Fibroblast of gingiva (primary cell): Measurements from ENCODE around the gene CMYA5.

Experiments
- DNase-seq: peaks from one replicate; pipeline ENCODE4 v3.0.0-alpha.2; 2011; ENCODE audit warnings: low read depth

Gene CMYA5

GRCh38 chr5:79793722-79794121 is 104.1 kb downstream of the CMYA5 start:
- DNase-seq, result no peak

DNA sequence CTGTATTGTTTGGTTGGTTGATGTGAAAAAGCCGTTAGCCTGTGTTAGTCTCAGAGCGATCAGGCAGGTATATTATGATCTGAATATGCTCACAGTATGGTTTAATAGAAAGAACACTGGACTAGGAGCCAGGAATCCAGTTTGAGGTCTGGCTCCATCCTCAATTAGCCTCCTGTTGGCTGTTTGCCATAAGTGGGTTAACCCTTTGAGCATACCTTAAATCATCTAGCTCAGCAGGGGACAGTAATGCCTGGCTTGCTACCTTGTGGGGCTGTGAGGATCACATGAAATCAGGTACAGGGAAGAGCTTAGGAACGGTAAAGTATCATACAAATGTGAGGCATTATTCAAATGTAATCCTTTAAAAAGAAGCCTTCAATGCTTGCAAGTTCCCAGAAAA is 104.7 kb downstream of the CMYA5 start:
- DNase-seq, result no peak

DNA sequence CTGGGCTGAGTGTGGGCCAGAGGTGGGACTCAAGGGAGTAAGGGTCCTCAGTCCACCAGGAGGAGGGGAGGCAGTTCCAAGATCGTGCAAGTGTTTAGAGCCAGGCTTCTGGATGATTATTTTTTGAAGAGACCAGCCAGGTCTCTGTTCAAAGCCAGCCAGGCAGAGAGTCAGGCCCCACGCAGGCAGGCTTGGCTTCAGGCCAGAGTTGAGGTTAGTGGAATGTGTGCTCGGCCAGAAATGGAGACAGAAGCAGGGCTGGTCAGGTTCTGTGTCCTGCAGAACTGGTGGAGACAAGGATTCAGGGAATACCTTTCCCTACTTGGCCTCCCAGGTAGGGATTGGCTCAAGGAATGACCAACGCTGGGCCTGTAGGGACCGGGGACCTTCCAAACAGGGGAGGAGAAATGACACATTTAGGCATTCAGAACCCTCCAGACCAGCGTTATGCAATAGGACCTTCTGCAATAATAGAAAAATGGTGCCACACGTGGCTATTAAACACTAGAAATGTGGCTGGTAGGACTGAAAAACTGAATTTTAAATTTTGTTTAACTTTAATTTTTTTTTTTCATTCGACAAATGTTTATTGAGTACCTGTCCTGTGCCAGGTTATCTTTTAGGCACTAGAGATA is 106.2 kb downstream of the CMYA5 start:
- DNase-seq, result no peak

GRCh38 chr5:79798893-79799590 is 109.4 kb downstream of the CMYA5 start:
- DNase-seq, result no peak

DNA sequence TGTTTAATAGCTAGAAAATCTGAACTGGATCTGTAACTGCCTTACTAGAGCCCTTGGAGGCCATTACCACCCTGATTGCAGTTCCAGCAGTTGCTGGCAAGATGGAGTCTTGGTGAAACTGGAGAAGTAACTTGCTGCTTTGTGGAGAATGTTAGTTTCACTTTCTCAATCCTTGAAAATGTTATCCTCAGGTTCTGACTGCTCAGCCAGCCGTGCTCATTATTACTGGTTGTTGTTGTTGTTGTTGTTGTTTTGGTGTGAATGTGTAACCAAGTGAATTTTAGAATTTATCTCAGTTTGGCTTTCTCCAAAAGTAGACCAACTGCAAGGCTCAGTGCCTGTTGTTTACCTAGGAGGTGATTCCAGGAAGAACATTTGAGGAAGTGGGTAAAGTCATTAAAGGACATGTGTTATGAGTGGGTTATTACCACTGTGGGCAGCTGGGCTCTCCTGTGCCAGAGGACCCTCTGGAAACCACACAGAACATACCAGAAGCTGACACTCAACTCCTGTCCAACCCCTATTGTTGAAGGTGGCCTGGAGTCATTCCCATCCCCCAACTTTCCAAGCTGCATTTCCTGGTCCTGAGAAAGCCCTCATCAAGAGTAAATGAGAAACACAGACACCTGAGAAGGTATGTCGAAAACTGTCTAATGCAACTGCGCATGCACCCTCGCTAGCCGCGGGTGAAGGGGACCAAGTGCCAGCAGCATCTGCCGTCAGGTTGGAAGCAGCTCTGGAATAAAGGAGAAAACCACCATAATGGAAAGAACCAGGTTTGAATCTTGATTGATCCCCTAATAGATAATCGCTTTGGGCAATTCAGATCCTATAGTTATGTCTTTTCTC is 111.6 kb downstream of the CMYA5 start:
- peak; percentile 14 for DNase-seq

DNA sequence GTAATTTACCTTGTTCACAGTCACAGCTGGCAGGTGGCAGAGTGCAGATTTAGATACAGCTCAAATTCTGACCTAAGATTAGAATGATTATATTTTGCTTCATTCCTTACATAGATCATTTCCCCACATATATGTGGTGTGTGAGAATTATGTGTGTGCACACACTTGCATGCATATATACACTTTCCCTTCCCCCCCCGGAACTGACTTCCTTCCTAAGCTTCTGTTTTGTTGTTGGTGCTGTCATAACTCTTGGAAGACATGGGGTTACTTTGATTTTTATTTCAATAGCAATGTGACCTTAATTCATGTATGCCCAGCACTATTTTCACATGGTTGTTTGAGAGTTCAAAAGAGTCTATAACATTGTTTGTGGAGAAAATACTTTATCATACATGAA is 112.8 kb downstream of the CMYA5 start:
- no peak for DNase-seq

DNA sequence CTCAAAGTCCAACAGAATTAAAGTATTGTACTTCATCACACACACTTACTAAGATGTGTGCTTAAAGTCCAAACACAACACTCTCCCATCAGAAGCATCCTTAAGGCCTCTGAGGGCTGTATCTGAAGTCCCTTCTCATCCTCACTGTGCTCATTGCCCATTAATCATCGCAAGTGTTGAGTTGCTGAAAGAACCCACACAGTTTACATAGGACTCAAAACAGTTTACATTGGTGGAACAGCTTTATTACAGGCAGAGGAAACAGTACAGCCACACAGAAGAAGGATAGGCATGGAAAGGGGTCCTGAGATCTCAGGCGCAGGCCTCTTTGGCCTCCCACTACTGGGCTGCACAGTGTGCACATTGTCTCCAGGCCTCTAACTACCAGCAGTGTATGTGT is 113.4 kb downstream of the CMYA5 start:
- DNase-seq, result no peak

DNA sequence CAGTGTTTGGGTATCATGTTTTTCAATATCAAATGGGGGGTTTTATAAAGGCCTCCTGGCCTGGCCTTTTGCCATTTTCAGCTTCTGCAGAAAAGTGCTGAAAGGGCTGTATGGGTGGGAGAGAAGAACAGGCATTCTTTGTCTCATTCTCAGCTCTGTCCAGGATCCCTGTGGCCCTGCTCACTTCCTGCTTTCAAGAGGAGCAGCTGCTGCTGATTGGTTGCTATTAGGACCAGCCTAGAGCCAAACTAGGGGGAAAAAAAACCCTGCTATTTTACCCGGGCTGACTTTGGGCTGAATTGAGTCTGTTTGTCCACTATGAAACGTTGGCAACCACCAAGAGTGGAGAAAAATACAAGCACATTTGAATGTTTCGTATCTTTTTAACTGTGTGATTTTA is 117.1 kb downstream of the CMYA5 start:
- no peak for DNase-seq

GRCh38 chr5:79809743-79810142 is 120.1 kb downstream of the CMYA5 start:
- DNase-seq, result no peak

- DNase-seq, result no peak
Measured at GRCh38 chr5:79811081-79811480, 121.4 kb downstream of the CMYA5 start.

DNA sequence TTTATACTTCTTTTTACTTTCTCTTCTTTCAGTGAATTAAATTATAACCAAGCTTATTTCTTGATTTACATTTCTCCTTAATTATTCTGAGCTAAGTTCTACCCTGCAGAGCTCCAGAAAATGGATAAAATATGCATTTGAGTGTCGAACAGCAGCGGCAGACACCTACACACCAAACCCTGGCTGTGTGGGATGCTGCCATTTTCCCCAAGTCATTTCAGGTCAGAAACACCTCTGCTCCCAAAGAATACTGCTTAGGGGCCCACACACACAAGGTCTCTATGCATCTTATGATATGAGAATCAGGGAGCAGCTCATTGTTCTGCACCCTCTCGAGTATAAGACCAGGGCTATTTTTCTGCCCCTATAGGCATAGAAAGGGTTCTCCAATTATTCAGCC is 122.3 kb downstream of the CMYA5 start:
- DNase-seq, result no peak

DNA sequence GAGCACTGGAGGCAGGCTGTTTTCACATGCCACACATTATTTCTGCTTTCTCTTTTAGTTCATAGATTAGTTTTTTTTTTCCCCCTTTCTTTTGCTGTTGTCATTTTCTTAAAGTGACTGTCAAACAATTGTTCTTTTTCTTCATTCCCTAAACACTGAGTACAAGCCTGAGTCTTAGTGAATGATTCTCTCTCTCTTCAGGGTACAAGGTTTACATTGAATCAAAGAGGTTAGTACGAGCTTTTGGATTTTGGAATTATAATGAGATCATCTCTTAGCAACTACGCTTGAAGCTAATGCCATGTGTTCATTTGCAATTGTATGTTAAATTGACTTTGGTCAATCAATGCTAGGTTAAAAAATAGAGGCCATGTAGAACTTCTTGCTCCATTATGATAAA is 125.1 kb downstream of the CMYA5 start:
- no peak for DNase-seq

GRCh38 chr5:79816014-79816413 is 126.4 kb downstream of the CMYA5 start:
- DNase-seq, result no peak

DNA sequence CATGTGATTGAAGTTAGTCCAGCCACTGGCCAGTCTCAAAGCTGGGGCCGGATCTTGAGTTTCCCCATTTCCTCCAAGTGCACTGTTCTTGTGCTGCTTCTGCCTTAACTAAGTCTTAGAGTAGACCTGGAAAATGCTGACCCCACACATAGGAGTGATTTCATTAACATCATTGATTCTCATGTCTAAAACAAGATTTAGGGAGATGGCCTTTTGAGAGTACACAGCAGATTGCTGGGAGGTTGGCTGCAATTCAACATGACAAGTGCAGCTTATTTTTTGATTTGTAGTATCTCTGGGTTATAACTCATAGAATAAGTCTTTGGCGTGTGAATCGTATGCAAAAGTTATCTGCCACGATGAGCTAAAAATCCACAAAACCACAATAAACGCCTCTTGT is 131.0 kb downstream of the CMYA5 start:
- no peak for DNase-seq

DNA sequence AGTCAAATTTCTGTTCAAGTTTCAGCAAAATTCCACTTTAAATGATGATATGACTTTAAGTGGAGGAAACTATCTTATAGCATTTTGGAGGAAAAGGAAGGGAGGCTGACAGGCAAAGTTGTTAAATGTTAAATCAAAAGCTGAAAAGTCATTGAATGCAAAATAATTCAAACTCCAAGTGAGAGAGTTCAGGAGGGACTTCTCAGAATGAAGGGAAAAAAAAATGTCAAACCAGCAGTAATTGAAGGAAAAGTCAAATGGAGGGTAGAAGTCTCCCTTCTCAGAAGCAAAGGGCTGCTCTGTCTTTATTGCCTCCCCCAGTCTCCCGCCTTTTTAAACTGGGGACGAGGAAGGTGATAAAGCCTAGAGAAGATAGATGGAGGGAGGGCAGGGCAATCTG is 134.8 kb downstream of the CMYA5 start:
- DNase-seq, result no peak

DNA sequence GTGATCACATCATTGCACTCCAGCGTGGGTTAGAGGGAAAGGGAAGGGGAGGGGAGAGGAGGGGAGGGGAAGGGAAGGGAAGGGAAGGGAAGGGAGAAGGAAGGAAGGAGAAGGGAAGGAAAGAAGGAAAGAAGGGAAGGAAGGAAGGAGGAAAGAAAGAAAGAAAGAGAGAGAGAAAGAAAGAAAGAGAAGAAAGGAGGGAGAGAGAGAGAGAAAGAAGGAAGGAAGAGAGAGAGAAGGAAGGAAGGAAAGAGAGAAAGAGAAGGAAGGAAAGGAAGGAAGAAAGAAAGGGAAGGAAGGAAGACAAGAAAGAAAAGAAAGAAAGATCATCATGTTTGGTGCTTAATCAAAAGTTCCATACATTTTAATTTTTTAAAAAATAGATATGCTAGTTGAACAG is 136.2 kb downstream of the CMYA5 start:
- no peak for DNase-seq

DNA sequence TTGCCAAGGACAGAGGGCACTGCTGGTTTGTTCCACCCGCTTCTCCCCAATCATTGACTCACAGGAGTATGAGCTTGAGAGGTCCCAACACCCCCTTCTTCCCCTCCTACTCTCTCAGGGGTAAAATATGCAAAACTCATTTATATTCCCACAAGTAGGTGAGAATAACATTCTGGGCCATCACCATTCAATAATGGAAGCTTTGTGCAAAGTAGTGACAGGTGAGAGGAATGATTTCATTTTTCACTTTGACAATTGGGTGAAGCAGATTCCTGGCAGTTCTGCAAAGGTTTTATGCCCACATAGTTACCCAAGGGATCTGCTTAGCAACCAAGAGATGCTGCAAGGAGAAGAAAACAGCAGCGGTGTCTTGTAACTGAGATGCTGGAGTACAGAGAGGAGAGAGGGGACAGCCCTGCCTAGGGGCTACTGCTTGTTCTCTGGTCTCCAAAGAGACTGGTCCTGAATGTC is 137.6 kb downstream of the CMYA5 start:
- DNase-seq, result no peak

GRCh38 chr5:79829260-79829659 is 139.6 kb downstream of the CMYA5 start:
- no peak for DNase-seq

GRCh38 chr5:79831381-79832309 is 142.0 kb downstream of the CMYA5 start:
- peak; percentile 81 for DNase-seq

DNA sequence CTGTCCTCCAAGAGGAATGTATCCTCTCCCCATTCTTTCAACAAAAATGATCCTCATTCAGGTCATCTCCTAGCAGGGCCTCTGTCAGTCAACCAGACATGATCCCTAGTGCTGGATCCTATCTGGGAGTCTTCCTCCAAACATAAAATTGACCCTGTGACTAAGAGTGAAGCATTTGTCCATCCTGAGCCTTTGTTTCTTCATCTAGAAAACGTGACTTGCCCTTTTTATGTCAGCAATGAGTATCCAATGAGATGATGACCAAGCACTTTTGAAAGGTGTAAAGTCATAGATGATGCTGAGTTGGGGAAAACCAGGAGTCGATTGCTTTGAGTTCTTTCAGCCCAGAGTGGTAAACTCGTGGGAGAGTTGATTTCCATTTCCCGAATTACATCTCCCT is 143.3 kb downstream of the CMYA5 start:
- DNase-seq, result no peak

DNA sequence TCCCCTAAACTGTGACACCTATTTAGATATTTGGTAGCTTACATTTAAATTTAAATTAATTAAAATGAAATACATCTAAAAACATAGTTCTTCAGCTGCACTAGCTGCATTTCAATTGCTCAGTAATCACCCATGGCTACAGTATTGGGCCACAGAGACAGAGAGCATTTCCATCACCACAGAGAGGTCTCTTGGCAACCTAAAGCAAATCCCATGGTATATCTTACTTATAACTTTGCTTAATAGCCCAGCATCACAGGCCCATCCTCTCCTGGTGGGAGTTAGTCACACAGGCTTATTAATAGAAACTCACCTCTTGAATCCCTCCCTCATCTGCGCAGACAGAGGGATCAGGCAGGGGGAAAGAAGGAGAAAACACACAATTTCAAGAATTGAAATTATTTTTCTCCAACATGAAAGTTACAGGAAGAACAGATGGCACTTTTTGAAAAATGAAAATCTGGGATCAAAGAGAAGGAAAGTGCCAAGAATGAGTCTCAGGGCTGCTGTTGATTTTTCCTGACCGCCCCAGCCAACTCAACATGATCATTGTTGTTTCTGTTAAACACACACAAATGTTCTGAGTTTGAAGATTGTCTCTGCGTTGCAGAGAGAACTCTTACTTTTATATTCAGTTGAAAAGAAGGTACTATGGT is 144.6 kb downstream of the CMYA5 start:
- no peak for DNase-seq
